T-helper 1 cell treated with Interleukin-12 subunit alpha and Interleukin-12 subunit beta and Interleukin-4 antibody, amounts not matched to agents 30 μg/mL and 1 μg/mL, for 36 hours (primary cell): ENCODE data around the gene PAQR3.

Experiments
- H3K27ac Mint-ChIP-seq: one replicate; pipeline ENCODE4 v1.8.0; 2021; ENCODE audit warnings: mild to moderate bottlenecking, mixed read lengths
- H3K27me3 Mint-ChIP-seq: one replicate; pipeline ENCODE4 v1.8.0; 2021; ENCODE audit warnings: low read depth, mixed read lengths
- H3K36me3 Mint-ChIP-seq: one replicate; pipeline ENCODE4 v1.8.0; 2021; ENCODE audit warnings: low read depth, mixed read lengths
- H3K4me1 Mint-ChIP-seq: one replicate; pipeline ENCODE4 v1.8.0; 2021; ENCODE audit warnings: low read depth, mixed read lengths
- H3K4me3 Mint-ChIP-seq: one replicate; pipeline ENCODE4 v1.8.0; 2021; ENCODE audit warnings: mild to moderate bottlenecking, moderate library complexity, mixed read lengths
- H3K9me3 Mint-ChIP-seq: one replicate; pipeline ENCODE4 v1.8.0; 2021; ENCODE audit warnings: mixed read lengths

PAQR3 gene

GRCh38 chr4:78938868-78939666, at the start of gene PAQR3:
Gene PAQR3, minus strand, starts transcription at chr4:78939438. Its CDS starts 214 bp downstream, at chr4:78939224.
- Mint-ChIP-seq H3K36me3 (peaks cover 10% of the 10 kb centered on the region), H3K4me1 (peaks cover 34% of the 10 kb centered on the region), H3K4me3 (peak within 1 kb of the TSS; percentile 100), H3K27me3 (peaks cover 27% of the 10 kb centered on the region), H3K27ac (peak within 1 kb of the TSS; percentile 96), H3K9me3 (no peaks in the 10 kb centered on the region)

DNA sequence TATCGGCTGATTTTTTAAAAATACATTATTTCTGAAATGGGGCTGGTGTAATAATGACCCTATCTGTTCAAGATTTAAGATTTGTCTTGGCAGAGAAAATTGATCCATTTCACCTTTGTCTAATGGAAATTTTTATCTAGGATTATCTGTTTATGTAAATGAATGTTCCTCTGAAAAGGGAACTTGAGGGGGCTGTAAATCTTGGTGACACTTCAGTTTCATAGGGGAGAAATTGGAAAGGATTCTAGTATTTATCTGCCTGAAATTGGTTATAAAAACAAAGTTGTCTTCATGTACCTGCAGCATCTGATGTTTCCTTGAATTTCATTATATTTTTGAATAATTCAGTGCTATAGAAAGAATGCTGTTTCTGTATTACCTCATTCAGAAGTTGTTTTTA, 48.4 kb upstream of the PAQR3 start:
- H3K27me3 Mint-ChIP-seq = peaks cover 25% of the 10 kb centered on the region
- no peak overlapping the region for H3K27ac Mint-ChIP-seq
- no peak overlapping the region for H3K4me3 Mint-ChIP-seq
- H3K9me3 Mint-ChIP-seq = no peaks in the 10 kb centered on the region
- H3K4me1 Mint-ChIP-seq = no peaks in the 10 kb centered on the region
- no peaks in the 10 kb centered on the region for H3K36me3 Mint-ChIP-seq

DNA sequence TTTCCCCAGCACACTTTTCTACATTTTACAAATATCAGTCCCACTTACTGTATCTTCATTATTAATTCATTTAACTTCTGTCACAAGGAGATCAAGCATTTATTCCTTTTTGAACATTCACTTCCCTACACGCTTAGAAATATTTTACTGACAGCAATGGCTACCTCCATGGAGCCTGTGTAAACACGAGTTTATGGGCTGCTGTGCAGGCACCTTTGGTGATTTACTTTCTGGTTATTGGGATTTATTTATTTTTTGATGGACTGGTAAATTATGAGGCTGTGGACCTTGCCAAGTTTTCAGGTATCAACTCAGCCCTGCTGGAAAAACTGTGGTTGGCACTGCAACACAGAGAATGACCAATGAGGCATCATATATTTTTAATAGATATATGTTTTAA, 45.4 kb upstream of the PAQR3 start:
- Mint-ChIP-seq H3K27me3 (peaks cover 25% of the 10 kb centered on the region), H3K4me3 (no peak overlapping the region), H3K27ac (no peak overlapping the region), H3K36me3 (no peaks in the 10 kb centered on the region), H3K9me3 (no peaks in the 10 kb centered on the region), H3K4me1 (no peaks in the 10 kb centered on the region)

GRCh38 chr4:78975865-78976264, 36.6 kb upstream of the PAQR3 start:
- H3K4me3 Mint-ChIP-seq = no peak overlapping the region
- H3K27me3 Mint-ChIP-seq = peaks cover 4% of the 10 kb centered on the region
- H3K27ac Mint-ChIP-seq = no peak overlapping the region
- no peaks in the 10 kb centered on the region for H3K9me3 Mint-ChIP-seq
- H3K36me3 Mint-ChIP-seq = no peaks in the 10 kb centered on the region
- no peaks in the 10 kb centered on the region for H3K4me1 Mint-ChIP-seq

- H3K9me3 Mint-ChIP-seq = no peaks in the 10 kb centered on the region
- no peak overlapping the region for H3K27ac Mint-ChIP-seq
- no peak overlapping the region for H3K4me3 Mint-ChIP-seq
Measured at GRCh38 chr4:78971776-78972175, 32.5 kb upstream of the PAQR3 start.

GRCh38 chr4:78971326-78971725, 32.1 kb upstream of the PAQR3 start:
- no peak overlapping the region for H3K27ac Mint-ChIP-seq
- H3K4me1 Mint-ChIP-seq = no peaks in the 10 kb centered on the region
- H3K9me3 Mint-ChIP-seq = no peaks in the 10 kb centered on the region
- no peak overlapping the region for H3K4me3 Mint-ChIP-seq
- H3K36me3 Mint-ChIP-seq = no peaks in the 10 kb centered on the region
- peaks cover 8% of the 10 kb centered on the region for H3K27me3 Mint-ChIP-seq

More at GRCh38 chr4:78971776-78972175, 32.5 kb upstream of the PAQR3 start:
- no peaks in the 10 kb centered on the region for H3K36me3 Mint-ChIP-seq
- peaks cover 8% of the 10 kb centered on the region for H3K27me3 Mint-ChIP-seq
- H3K4me1 Mint-ChIP-seq = no peaks in the 10 kb centered on the region

- Mint-ChIP-seq H3K27me3 (peaks cover 6% of the 10 kb centered on the region), H3K36me3 (no peaks in the 10 kb centered on the region), H3K4me3 (no peak overlapping the region), H3K27ac (no peak overlapping the region), H3K9me3 (no peaks in the 10 kb centered on the region), H3K4me1 (no peaks in the 10 kb centered on the region)
Measured at GRCh38 chr4:78962597-78963115, 23.4 kb upstream of the PAQR3 start.

- Mint-ChIP-seq H3K4me1 (no peaks in the 10 kb centered on the region), H3K36me3 (no peaks in the 10 kb centered on the region), H3K9me3 (no peaks in the 10 kb centered on the region), H3K4me3 (no peak overlapping the region), H3K27me3 (peaks cover 6% of the 10 kb centered on the region), H3K27ac (no peak overlapping the region)
Measured at GRCh38 chr4:78960926-78961325, 21.7 kb upstream of the PAQR3 start.

DNA sequence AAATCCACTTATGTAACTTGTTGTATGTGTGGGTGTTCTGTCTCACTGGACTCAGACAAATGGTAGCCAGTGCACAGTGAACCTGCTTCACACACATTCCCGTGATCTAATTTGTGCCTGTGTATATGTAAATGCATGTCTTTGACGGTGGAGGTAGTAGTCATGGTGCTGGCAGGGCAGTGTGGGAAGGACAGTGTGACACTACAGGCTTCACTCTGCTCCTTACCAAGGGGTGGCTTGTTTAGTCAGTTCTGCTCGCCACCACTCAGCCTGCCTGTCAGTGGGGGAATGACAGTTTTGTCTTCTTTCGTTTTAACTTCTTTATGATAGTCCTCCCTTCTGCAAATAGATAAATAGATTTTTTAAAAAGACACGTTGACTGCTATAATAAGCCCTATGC, 17.7 kb upstream of the PAQR3 start:
- no peaks in the 10 kb centered on the region for H3K9me3 Mint-ChIP-seq
- no peak overlapping the region for H3K4me3 Mint-ChIP-seq

GRCh38 chr4:78953769-78954666, 14.8 kb upstream of the PAQR3 start:
- H3K27me3 Mint-ChIP-seq = peaks cover 21% of the 10 kb centered on the region
- H3K27ac Mint-ChIP-seq = no peak overlapping the region
- H3K4me3 Mint-ChIP-seq = no peak overlapping the region
- no peaks in the 10 kb centered on the region for H3K4me1 Mint-ChIP-seq
- H3K9me3 Mint-ChIP-seq = no peaks in the 10 kb centered on the region
- no peaks in the 10 kb centered on the region for H3K36me3 Mint-ChIP-seq

More for the DNA sequence above, 17.7 kb upstream of the PAQR3 start:
- Mint-ChIP-seq H3K27me3 (peaks cover 21% of the 10 kb centered on the region), H3K36me3 (no peaks in the 10 kb centered on the region), H3K27ac (no peak overlapping the region), H3K4me1 (no peaks in the 10 kb centered on the region)

- no peak overlapping the region for H3K4me3 Mint-ChIP-seq
- H3K9me3 Mint-ChIP-seq = no peaks in the 10 kb centered on the region
- H3K4me1 Mint-ChIP-seq = no peaks in the 10 kb centered on the region
- peaks cover 22% of the 10 kb centered on the region for H3K27me3 Mint-ChIP-seq
- H3K36me3 Mint-ChIP-seq = no peaks in the 10 kb centered on the region
- no peak overlapping the region for H3K27ac Mint-ChIP-seq
Measured at GRCh38 chr4:78953231-78953630, 14.0 kb upstream of the PAQR3 start.

- Mint-ChIP-seq H3K4me1 (no peaks in the 10 kb centered on the region), H3K4me3 (no peak overlapping the region), H3K36me3 (no peaks in the 10 kb centered on the region), H3K9me3 (no peaks in the 10 kb centered on the region), H3K27ac (no peak overlapping the region), H3K27me3 (peaks cover 32% of the 10 kb centered on the region)
Measured at GRCh38 chr4:78951862-78952472, 12.7 kb upstream of the PAQR3 start.

DNA sequence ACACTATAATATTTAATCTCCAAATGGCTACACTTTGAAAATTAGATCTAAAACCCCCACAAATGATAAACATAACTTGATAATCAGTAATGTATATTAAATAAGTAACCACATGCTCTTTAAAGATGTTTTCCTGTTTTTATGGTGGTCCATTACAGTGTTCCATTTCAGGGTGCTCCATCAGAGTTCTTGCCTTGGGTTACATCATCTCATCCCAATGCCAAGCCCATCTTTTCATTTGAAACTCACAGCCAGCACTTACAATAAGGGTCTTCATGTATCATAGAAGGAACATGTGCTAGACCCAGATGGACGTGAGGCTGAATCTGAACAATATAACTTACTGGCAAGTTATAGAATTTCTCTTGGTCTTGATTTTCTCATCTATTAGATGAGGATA, 10.5 kb upstream of the PAQR3 start:
- H3K4me1 Mint-ChIP-seq = no peaks in the 10 kb centered on the region
- H3K27ac Mint-ChIP-seq = no peak overlapping the region
- no peak overlapping the region for H3K4me3 Mint-ChIP-seq
- no peaks in the 10 kb centered on the region for H3K9me3 Mint-ChIP-seq
- peaks cover 50% of the 10 kb centered on the region for H3K27me3 Mint-ChIP-seq
- H3K36me3 Mint-ChIP-seq = no peaks in the 10 kb centered on the region

GRCh38 chr4:78945651-78946179, 6.5 kb upstream of the PAQR3 start:
- Mint-ChIP-seq H3K9me3 (no peaks in the 10 kb centered on the region), H3K27ac (no peak overlapping the region), H3K4me1 (peaks cover 2% of the 10 kb centered on the region), H3K4me3 (no peak overlapping the region), H3K27me3 (peaks cover 67% of the 10 kb centered on the region), H3K36me3 (peaks cover 2% of the 10 kb centered on the region)
